CD4-positive, alpha-beta T cell treated with Interleukin-4 for 1 hour (primary cell): ENCODE measurements around the gene PRRT3.
"Not testable (repeated sequence)": the region's sequence is repeated elsewhere in the genome, so short reads cannot be mapped to it uniquely, and the experiment has no call there.

ENCODE experiments used
- DNase-seq, 2 donors: peaks; one replicate each; pipeline ENCODE4 v3.0.0-alpha.2; 2020 to 2022

PRRT3 gene

DNA sequence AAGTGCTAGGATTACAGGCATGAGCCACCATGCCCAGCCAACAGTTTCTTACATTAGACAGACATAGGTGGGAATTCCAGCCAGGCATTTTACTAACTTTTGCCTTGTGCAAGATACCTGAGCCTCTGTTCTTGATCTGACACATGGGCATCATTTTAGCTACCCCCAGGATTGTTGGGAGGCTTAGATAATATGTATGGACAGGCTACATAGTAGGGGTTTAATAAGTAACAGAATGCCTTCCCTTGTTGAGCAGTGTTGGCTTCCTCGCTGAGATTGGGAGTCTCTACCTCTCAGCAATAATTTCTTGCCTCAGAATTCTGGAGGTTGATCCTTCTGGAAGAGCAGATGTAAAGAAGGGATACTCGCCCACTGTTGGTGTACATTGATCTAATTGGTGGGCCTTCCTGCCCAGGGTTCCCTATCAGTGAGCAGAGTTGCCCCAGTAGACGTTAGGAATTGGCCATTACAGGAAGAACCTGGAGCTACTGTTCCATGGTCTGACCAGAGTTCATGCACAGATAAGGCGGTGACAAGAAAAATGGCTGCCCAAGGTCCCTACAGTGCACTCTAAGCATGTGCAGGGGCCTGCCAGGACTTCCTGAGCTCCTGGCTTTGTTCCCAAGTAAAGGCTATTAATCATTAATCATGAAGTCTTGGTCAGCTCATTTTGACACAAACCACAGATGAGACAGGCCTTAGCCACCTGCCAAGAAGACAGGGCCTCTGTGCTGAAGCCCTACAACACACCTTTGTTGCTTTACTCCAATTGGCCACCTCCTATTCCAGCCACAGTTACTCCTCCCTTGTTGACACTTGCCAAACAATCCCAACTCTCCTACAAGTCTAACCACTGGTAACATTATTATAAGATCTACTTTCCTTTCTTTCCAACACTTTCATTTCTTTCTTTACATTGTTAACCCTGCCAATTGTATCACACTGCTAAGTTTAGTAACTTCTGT lies 54.5 kb downstream of the PRRT3 start:
- no peak for DNase-seq

DNA sequence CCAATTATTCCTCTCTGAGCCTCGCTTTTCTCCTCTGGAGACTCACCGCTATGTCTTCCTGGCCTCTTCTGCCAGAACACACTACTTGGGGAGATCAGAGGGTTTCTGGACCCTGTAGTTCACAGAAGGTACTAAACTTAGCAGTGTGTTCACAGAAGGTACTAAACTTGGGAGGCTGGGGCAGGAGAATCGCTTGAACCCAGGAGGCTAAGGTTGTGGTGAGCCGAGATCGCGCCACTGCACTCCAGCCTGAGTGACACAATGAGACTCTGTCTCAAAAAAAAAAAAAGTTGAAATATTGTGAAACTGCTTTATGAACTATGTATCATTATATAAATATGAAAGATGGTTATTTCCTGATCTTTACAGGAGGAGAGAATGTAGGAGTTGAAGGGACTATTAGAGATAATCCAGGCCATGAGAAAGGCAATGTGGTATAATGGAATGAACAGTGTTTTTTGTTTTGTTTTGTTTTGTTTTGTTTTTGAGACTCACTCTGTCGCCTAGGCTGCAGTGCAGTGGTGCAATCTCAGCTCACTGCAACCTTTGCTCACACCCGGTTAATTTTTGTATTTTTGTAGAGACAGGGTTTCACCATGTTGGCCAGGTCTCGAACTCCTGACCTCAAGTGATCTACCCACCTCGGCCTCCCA lies 55.3 kb downstream of the PRRT3 start:
- DNase-seq = not testable (repeated sequence)

- DNase-seq = not testable (repeated sequence)
These were observed 56.5 kb downstream of the PRRT3 start for GRCh38 chr3:9895715-9896114.
